Measurements from ENCODE around the gene TTLL5.
"Not testable (repeated sequence)": the region's sequence is repeated elsewhere in the genome, so short reads cannot be mapped to it uniquely, and the experiment has no call there.

Gene TTLL5

GRCh38 chr14:75650253-75651058, 10.6 kb upstream of the TTLL5 start:
- DNase-seq (ENCODE audit: low read depth in 2 of 2): no peak

- DNase-seq (ENCODE audit: low read depth in 2 of 2): no peak
Observed at GRCh38 chr14:75653563-75653962, 7.5 kb upstream of the TTLL5 start.

GRCh38 chr14:75654127-75654732, 6.8 kb upstream of the TTLL5 start:
- DNase-seq (ENCODE audit: low read depth in 2 of 2): peak; percentile 62 to 69

GRCh38 chr14:75655235-75655634, 5.8 kb upstream of the TTLL5 start:
- DNase-seq (ENCODE audit: low read depth in 2 of 2): no peak

GRCh38 chr14:75657331-75657730, 3.7 kb upstream of the TTLL5 start:
- no peak for DNase-seq (ENCODE audit: low read depth in 2 of 2)

GRCh38 chr14:75658957-75659356, 2.1 kb upstream of the TTLL5 start:
- no peak for DNase-seq (ENCODE audit: low read depth in 2 of 2)

- DNase-seq (ENCODE audit: low read depth in 2 of 2): no peak
Observed at GRCh38 chr14:75660238-75660629, 812 bp upstream of the TTLL5 start.

- no peak for DNase-seq (ENCODE audit: low read depth in 2 of 2)
Observed at GRCh38 chr14:75661499-75661814, 411 bp downstream of the TTLL5 start.

- no peak for DNase-seq (ENCODE audit: low read depth in 2 of 2)
Observed at GRCh38 chr14:75662966-75663365, 1.9 kb downstream of the TTLL5 start.

- no peak for DNase-seq (ENCODE audit: low read depth in 2 of 2)
Observed at GRCh38 chr14:75667099-75667765, 6.2 kb downstream of the TTLL5 start.

- DNase-seq (ENCODE audit: low read depth in 2 of 2): no peak
Observed at GRCh38 chr14:75672605-75673192, 11.7 kb downstream of the TTLL5 start.

GRCh38 chr14:75673345-75674035, 12.4 kb downstream of the TTLL5 start:
- DNase-seq (ENCODE audit: low read depth in 2 of 2): no peak

GRCh38 chr14:75675265-75675960, 14.4 kb downstream of the TTLL5 start:
- no peak for DNase-seq (ENCODE audit: low read depth in 2 of 2)

- DNase-seq (ENCODE audit: low read depth in 2 of 2): no peak
Observed at GRCh38 chr14:75685910-75686309, 24.9 kb downstream of the TTLL5 start.

- no peak for DNase-seq (ENCODE audit: low read depth in 2 of 2)
Observed at GRCh38 chr14:75689012-75689411, 28.0 kb downstream of the TTLL5 start.

- DNase-seq (ENCODE audit: low read depth in 2 of 2): no peak
Observed at GRCh38 chr14:75690010-75690409, 29.0 kb downstream of the TTLL5 start.

- not testable (repeated sequence) for DNase-seq (ENCODE audit: low read depth in 2 of 2)
Observed at GRCh38 chr14:75695025-75695424, 34.0 kb downstream of the TTLL5 start.

GRCh38 chr14:75697386-75697785, 36.3 kb downstream of the TTLL5 start:
- DNase-seq (ENCODE audit: low read depth in 2 of 2): no peak

GRCh38 chr14:75697918-75698317, 36.9 kb downstream of the TTLL5 start:
- DNase-seq (ENCODE audit: low read depth in 2 of 2): no peak

GRCh38 chr14:75699331-75699730, 38.3 kb downstream of the TTLL5 start:
- DNase-seq (ENCODE audit: low read depth in 2 of 2): no peak

- no peak for DNase-seq (ENCODE audit: low read depth in 2 of 2)
Observed at GRCh38 chr14:75700295-75700694, 39.2 kb downstream of the TTLL5 start.

Data from activated CD8-positive, alpha-beta memory T cell treated with anti-CD3 and anti-CD28 coated beads for 4 hours (primary cell).